NCI-H2196 (cell line): ENCODE measurements around the gene OLFML2A.
"Not testable (repeated sequence)": the region's sequence is repeated elsewhere in the genome, so short reads cannot be mapped to it uniquely, and the experiment has no call there.

Source experiments
- DNase-seq: peaks from one replicate; lab custom pipeline; 2025; ENCODE audit not compliant: unreplicated experiment; lab: John Stamatoyannopoulos, UW

Gene OLFML2A

GRCh38 chr9:124818431-124819281, 41.7 kb downstream of the OLFML2A start:
- DNase-seq: peak; percentile 42

- no peak for DNase-seq
Measured at GRCh38 chr9:124820698-124821623, 44.0 kb downstream of the OLFML2A start.

- no peak for DNase-seq
Measured at GRCh38 chr9:124828489-124829333, 51.8 kb downstream of the OLFML2A start.

- DNase-seq: no peak
Measured at GRCh38 chr9:124829334-124829669, 52.4 kb downstream of the OLFML2A start.

DNA sequence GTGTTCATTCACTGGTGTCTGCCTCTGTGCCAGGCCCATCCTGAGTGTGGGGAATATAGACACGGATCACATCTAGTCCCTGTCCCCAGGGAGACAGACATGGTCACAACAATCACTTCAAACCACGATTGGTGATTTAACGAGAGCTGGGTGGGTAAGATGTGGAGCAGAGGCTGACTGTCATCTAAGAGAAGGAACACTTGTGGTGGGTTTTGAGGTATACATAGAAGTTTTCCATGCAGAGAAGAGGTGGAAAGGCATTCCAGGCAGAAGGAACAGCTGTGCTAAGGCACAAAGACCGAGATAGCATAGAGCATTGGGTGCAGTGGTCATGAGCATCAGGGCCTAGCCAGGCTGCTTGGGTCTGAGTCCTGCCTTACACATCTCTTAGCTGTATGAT, 53.7 kb downstream of the OLFML2A start:
- no peak for DNase-seq

DNA sequence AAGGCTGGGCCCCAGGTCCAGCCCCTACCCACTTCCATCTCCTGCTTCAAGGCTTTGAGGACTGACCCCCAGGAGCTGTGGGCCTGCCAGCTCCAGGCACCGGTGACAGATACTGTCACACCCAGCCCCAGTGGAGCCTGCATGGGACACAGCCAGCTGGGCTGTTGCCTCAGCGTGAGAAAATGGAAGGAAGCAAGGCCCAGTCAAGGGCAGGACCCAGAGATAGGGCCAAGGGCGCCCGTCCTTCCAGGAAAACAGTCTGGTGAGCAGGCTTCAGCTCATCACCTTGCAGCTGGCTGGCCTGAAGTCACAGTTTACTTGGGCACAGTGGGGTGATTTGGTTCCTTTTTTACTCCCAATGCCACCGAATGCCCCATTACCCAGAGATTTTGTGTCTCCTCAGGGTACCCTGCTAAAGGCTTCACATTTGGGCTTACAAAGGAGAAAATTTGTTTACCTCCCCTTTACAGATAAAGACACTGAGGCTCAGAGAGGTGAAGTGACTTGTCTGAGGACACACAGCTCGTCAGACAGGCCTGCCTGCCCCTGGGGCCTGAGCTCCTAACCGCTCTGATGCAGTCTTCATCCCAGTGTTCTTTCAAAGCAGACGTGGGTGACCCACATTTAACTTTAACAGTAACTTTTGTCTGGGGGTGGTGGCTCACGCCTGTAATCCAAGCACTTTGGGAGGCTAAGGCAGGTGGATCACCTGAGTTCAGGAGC, 54.9 kb downstream of the OLFML2A start:
- no peak for DNase-seq

DNA sequence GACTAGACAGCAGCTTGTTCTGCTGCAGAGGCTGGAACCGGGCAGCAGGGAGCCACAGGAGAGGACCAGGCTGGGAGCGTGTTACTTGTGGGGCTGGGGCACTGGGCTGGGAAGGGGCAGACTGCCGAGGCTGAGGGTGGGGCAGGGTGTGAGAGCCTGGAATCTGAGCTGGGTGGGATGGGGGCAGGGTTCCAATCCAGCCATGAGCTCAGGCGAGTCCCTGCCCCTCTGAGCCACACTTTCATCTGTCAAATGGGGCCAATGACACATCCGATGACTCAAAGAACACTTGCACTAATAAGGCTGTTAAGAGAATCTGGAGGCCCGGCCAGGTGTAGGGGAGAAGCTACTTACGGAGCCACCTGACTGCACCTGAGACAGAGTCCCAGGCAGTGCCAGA, 57.7 kb downstream of the OLFML2A start:
- DNase-seq: no peak

- DNase-seq: peak; percentile 64
Measured at GRCh38 chr9:124835026-124835557, 58.2 kb downstream of the OLFML2A start.

DNA sequence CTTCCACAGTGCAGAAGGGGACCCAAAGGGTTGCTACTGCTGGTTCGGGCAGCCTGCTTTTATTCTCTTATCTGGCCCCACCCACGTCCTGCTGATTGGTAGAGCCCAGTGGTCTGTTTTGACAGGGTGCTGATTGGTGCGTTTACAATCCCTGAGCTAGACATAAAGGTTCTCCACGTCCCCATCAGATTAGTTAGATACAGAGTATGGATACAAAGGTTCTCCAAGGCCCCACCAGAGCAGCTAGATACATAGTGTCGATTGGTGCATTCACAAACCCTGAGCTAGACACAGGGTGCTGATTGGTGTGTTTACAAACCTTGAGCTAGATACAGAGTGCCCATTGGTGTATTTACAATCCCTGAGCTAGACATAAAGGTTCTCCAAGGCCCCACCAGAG, 61.2 kb downstream of the OLFML2A start:
- not testable (repeated sequence) for DNase-seq

GRCh38 chr9:124838567-124839275, 61.8 kb downstream of the OLFML2A start:
- DNase-seq: not testable (repeated sequence)

GRCh38 chr9:124839612-124840299, 62.8 kb downstream of the OLFML2A start:
- DNase-seq: no peak

- DNase-seq: no peak
Measured at GRCh38 chr9:124840300-124840833, 63.4 kb downstream of the OLFML2A start.

DNA sequence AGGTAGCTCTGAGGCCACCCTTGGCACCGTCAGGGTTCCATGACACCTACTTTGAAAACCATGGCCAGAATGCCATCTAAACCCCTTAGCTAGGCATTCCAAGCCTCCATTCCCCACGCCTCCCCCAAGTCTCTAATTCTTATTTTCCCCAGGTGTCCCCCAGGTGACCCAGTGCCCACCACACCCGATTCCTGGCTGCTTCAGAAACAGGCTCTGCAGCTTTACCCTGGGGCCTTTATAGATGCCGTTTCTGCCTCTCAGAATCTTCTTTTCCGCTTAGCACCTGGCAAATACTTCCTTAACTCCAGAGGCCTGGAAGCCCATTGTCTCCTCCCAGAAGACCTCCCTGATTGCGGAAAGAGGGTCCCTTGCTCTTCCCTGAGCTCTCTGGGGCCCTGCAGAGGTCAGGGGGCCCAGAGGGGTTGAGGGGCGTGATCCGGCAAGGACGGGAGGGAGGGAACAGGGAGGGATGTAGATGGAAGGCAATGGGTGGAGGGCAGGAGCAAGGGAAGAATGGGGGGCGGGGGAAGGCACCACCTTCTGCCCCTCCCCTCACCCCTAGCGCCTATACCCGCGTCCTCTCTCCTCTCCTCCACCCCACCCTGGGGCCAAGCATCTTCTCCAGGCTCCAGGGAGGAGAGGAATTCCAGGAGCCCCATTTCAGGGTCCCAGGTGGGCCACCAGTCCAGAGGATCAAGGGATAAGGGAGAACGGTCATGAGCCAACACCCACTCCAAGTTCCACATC, 64.3 kb downstream of the OLFML2A start:
- DNase-seq: no peak

DNA sequence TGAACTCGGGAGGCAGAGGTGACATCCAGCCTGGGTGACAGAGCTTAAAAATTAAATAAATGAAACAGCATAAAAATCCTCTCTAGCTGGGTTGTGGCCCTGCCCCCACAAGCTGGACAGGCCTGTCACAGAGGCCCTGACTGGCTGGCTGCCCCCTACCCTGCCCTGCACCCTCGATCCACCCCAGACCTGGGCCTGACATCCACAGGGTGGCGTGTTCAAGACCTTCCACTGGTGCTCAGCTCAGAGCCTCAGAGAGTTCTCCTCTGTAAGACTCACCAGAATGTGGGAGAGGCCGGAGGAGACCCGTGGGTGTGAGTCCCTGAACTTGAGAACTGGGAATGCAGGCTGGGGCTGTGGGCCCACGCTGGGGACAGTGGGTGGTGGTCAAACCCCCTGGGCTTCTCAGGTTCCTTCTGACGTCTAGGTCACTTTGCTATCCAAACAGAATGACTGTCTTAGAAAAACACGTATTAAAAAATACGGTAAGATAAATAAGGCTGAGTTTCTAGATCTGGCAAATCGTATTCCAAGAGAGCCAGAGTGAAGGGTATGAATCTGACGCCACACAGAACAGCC, 66.6 kb downstream of the OLFML2A start:
- no peak for DNase-seq

- DNase-seq: no peak
Measured at GRCh38 chr9:124844291-124844690, 67.4 kb downstream of the OLFML2A start.

DNA sequence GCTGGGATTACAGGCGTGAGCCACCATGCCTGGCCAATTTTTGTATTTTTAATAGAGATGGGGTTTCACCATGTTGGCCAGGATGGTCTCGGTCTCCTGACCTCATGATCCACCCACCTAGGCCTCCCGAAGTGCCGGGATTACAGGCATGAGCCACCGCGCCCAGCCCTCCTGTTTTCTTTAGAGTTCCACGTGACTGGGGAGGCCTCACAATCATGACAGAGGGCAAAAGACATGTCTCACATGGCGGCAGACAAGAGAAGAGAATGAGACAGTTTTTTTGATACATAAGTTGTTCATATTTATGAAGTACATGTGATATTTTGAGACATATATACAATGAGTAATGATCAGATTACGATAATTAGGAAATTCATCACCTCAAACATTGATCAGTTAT, 69.5 kb downstream of the OLFML2A start:
- not testable (repeated sequence) for DNase-seq

- no peak for DNase-seq
Measured at GRCh38 chr9:124846969-124847368, 70.0 kb downstream of the OLFML2A start.

GRCh38 chr9:124849801-124850200, 72.9 kb downstream of the OLFML2A start:
- DNase-seq: no peak
